D721Med (cell line): Measurements from ENCODE around the gene TMEM184A.
"Not testable (repeated sequence)": the region's sequence is repeated elsewhere in the genome, so short reads cannot be mapped to it uniquely, and the experiment has no call there.

Experiments used
- DNase-seq: peaks from one replicate; pipeline ENCODE4 v3.0.0; 2011; ENCODE audit warnings: low spot score; ENCODE audit not compliant: insufficient read length
- FAIRE-seq: peaks from 2 replicates; lab custom pipeline; 2011; peaks lifted over from hg19 to GRCh38; lab: Jason Lieb, UNC
- CTCF ChIP-seq: IDR thresholded peaks from 2 replicates; pipeline ENCODE4 v1.5.1; 2012; ENCODE audit warnings: mild to moderate bottlenecking, control low read depth; ENCODE audit not compliant: insufficient read depth; ENCODE audit errors: missing control alignments

The TMEM184A gene

GRCh38 chr7:1585142-1585981, 29.4 kb upstream of the TMEM184A start:
- DNase-seq: no peak
- no peak for TF ChIP-seq CTCF
- FAIRE-seq: no peak

- no peak for DNase-seq
- TF ChIP-seq CTCF: no peak
- FAIRE-seq: no peak
Observed at GRCh38 chr7:1584700-1585099, 28.7 kb upstream of the TMEM184A start.

GRCh38 chr7:1583241-1583930, 27.4 kb upstream of the TMEM184A start:
- not testable (repeated sequence) for DNase-seq, FAIRE-seq

GRCh38 chr7:1580422-1581030, 24.5 kb upstream of the TMEM184A start:
- FAIRE-seq: no peak
- DNase-seq: no peak
- TF ChIP-seq CTCF: no peak

- no peak for DNase-seq
- TF ChIP-seq CTCF: peak; percentile 86
- FAIRE-seq: no peak
Observed at GRCh38 chr7:1579481-1580421, 23.7 kb upstream of the TMEM184A start.

GRCh38 chr7:1578513-1578912, 22.5 kb upstream of the TMEM184A start:
- DNase-seq: no peak
- no peak for TF ChIP-seq CTCF
- no peak for FAIRE-seq
